Astrocyte (in vitro differentiated cells and primary cell): ENCODE measurements around the gene SIK3. TPM values are rescaled to one million over a fixed set of nuclear protein-coding genes. Genes with fewer than 3 reads are reported as not detected.

Experiments used
- DNase-seq: peaks from one replicate; pipeline ENCODE4 v3.0.0-alpha.2; 2010; ENCODE audit warnings: low read depth
- FAIRE-seq: peaks from 2 replicates; lab custom pipeline; 2011; peaks lifted over from hg19 to GRCh38; lab: Jason Lieb, UNC
- H2AFZ ChIP-seq: 2 replicates; pipeline ENCODE4 v1.6.0; 2012; ENCODE audit warnings: low read depth, low read length, inconsistent platforms
- H3K27ac ChIP-seq: 2 replicates; pipeline ENCODE4 v1.5.1; 2011; ENCODE audit warnings: low read depth, low read length, inconsistent platforms
- H3K27me3 ChIP-seq: 2 replicates; pipeline ENCODE4 v1.6.0; 2011; ENCODE audit warnings: low read length, inconsistent platforms; ENCODE audit not compliant: insufficient read depth
- H3K36me3 ChIP-seq: 2 replicates; pipeline ENCODE4 v1.5.1; 2011; ENCODE audit warnings: low read length, inconsistent platforms; ENCODE audit not compliant: insufficient read depth
- H3K4me1 ChIP-seq: 2 replicates; pipeline ENCODE4 v1.5.1; 2011; ENCODE audit warnings: low read length, inconsistent platforms; ENCODE audit not compliant: insufficient read depth
- H3K4me2 ChIP-seq: 2 replicates; pipeline ENCODE4 v1.6.0; 2012; ENCODE audit warnings: low read length, inconsistent platforms
- H3K4me3 ChIP-seq: 2 replicates; pipeline ENCODE4 v1.5.1; 2011; ENCODE audit warnings: low read depth, mild to moderate bottlenecking, low read length, inconsistent platforms; ENCODE audit not compliant: insufficient read depth
- H3K79me2 ChIP-seq: 2 replicates; pipeline ENCODE4 v1.6.0; 2012; ENCODE audit warnings: mild to moderate bottlenecking, low read length, inconsistent platforms; ENCODE audit not compliant: insufficient read depth
- H3K9ac ChIP-seq: 2 replicates; pipeline ENCODE4 v1.6.0; 2012; ENCODE audit warnings: mild to moderate bottlenecking, low read length, inconsistent platforms
- H3K9me3 ChIP-seq: 2 replicates; pipeline ENCODE4 v1.5.1; 2012; ENCODE audit warnings: low read depth, mild to moderate bottlenecking, low read length, inconsistent platforms; ENCODE audit not compliant: insufficient read depth
- H4K20me1 ChIP-seq: 2 replicates; pipeline ENCODE4 v1.6.0; 2012; ENCODE audit warnings: low read length, inconsistent platforms; ENCODE audit not compliant: insufficient read depth
- H3K27ac Mint-ChIP-seq: one replicate; pipeline ENCODE4 v1.8.0; 2021; ENCODE audit warnings: mild to moderate bottlenecking, mixed read lengths; ENCODE audit not compliant: unreplicated experiment
- H3K27me3 Mint-ChIP-seq: one replicate; pipeline ENCODE4 v1.8.0; 2021; ENCODE audit warnings: low read depth, mixed read lengths; ENCODE audit not compliant: unreplicated experiment
- H3K36me3 Mint-ChIP-seq: one replicate; pipeline ENCODE4 v1.8.0; 2021; ENCODE audit warnings: low read depth, mixed read lengths; ENCODE audit not compliant: unreplicated experiment
- H3K4me1 Mint-ChIP-seq: one replicate; pipeline ENCODE4 v1.8.0; 2021; ENCODE audit warnings: low read depth, mixed read lengths; ENCODE audit not compliant: unreplicated experiment
- H3K4me3 Mint-ChIP-seq: one replicate; pipeline ENCODE4 v1.8.0; 2021; ENCODE audit warnings: mild to moderate bottlenecking, moderate library complexity, mixed read lengths; ENCODE audit not compliant: unreplicated experiment
- H3K9me3 Mint-ChIP-seq: one replicate; pipeline ENCODE4 v1.8.0; 2021; ENCODE audit warnings: mild to moderate bottlenecking, mixed read lengths; ENCODE audit not compliant: unreplicated experiment
- EZH2 ChIP-seq: IDR thresholded peaks from 2 replicates; pipeline ENCODE4 v1.6.1; 2012; ENCODE audit warnings: mild to moderate bottlenecking, low read length, inconsistent platforms; ENCODE audit not compliant: insufficient read depth
- total RNA-seq: library from RNA; stranded (reverse); gene quantifications from 2 replicates; pipeline ENCODE4 v1.2.1, GENCODE V29; 2021
- TF ChIP-seq, protein P1 (sequence below): IDR thresholded peaks from 2 replicates; pipeline ENCODE4 v1.5.1; 2011; ENCODE audit warnings: low read depth, mild to moderate bottlenecking, inconsistent platforms, low read length, moderate library complexity; ENCODE audit not compliant: insufficient read depth

The SIK3 gene
- total RNA-seq, 1 donor from 2014 or later = 34.4 TPM

DNA sequence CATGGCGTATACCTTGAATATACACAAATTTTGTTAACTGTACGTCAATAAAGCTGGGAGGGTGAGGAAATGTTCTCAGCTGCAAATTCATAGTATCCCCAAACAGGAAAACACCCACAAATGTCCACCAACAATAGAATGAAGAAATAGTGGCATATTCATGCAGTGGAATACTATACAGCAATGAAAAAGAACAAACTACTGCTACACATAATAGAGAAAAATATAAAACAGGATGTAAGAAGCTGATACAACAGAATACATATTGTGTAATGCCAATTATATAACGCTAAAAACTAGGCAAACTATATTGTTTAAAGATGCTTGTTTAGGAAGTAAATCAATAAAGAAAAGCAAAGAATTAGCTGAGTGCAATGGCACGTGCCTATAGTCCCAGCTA lies 81.5 kb downstream of the SIK3 start:
- Mint-ChIP-seq H3K27me3 (no peaks in the 10 kb centered on the region), H3K36me3 (no peaks in the 10 kb centered on the region), H3K9me3 (no peaks in the 10 kb centered on the region), H3K27ac (no peak overlapping the region), H3K4me1 (peaks cover 2% of the 10 kb centered on the region), H3K4me3 (no peak overlapping the region)
- no peak overlapping the region for H3K4me3 ChIP-seq
- H3K9me3 ChIP-seq = no peaks in the 10 kb centered on the region
- H3K36me3 ChIP-seq = peaks cover 2% of the 10 kb centered on the region
- no peak overlapping the region for H3K27ac ChIP-seq
- peaks cover 25% of the 10 kb centered on the region for H4K20me1 ChIP-seq
- H3K27me3 ChIP-seq = no peaks in the 10 kb centered on the region
- no peaks in the 10 kb centered on the region for H3K4me1 ChIP-seq
- TF ChIP-seq, protein P1, sequence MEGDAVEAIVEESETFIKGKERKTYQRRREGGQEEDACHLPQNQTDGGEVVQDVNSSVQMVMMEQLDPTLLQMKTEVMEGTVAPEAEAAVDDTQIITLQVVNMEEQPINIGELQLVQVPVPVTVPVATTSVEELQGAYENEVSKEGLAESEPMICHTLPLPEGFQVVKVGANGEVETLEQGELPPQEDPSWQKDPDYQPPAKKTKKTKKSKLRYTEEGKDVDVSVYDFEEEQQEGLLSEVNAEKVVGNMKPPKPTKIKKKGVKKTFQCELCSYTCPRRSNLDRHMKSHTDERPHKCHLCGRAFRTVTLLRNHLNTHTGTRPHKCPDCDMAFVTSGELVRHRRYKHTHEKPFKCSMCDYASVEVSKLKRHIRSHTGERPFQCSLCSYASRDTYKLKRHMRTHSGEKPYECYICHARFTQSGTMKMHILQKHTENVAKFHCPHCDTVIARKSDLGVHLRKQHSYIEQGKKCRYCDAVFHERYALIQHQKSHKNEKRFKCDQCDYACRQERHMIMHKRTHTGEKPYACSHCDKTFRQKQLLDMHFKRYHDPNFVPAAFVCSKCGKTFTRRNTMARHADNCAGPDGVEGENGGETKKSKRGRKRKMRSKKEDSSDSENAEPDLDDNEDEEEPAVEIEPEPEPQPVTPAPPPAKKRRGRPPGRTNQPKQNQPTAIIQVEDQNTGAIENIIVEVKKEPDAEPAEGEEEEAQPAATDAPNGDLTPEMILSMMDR = no peak
- TF ChIP-seq EZH2 = no peak
- FAIRE-seq = no peak
- no peak overlapping the region for H3K9ac ChIP-seq
- no peak for DNase-seq
- no peak overlapping the region for H3K4me2 ChIP-seq
- H2AFZ ChIP-seq = no peak overlapping the region
- H3K79me2 ChIP-seq = peaks cover 25% of the 10 kb centered on the region

DNA sequence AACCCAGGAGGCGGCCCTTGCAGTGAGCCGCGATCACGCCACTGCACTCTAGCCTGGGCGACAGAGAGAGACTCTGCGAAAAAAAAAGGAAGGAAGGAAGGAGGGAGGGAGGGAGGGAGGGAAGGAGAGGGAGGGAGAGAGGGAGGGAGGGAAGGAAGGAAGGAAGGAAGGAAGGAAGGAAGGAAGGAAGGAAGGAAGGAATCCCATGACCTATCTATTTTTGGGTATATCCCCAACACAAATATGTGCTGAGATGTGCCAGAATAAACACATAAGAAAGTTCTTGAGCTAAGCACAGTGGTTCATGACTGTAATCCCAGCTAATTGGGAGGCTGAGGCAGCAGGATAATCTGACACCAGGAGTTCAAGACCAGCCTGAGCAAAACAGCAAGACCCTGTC lies 82.0 kb downstream of the SIK3 start:
- Mint-ChIP-seq H3K27me3 (no peaks in the 10 kb centered on the region), H3K4me1 (peaks cover 2% of the 10 kb centered on the region), H3K9me3 (no peaks in the 10 kb centered on the region), H3K4me3 (no peak overlapping the region), H3K27ac (no peak overlapping the region), H3K36me3 (no peaks in the 10 kb centered on the region)
- Histone ChIP-seq H3K4me1 (peaks cover 3% of the 10 kb centered on the region), H3K27ac (no peak overlapping the region), H4K20me1 (peaks cover 24% of the 10 kb centered on the region), H3K4me3 (no peak overlapping the region), H3K27me3 (no peaks in the 10 kb centered on the region), H3K9ac (no peak overlapping the region), H3K4me2 (no peak overlapping the region), H3K79me2 (peaks cover 25% of the 10 kb centered on the region), H3K9me3 (no peaks in the 10 kb centered on the region), H2AFZ (no peak overlapping the region), H3K36me3 (peaks cover 2% of the 10 kb centered on the region)
- DNase-seq (no peak), FAIRE-seq (no peak)
- TF ChIP-seq, protein P1 = no peak
- TF ChIP-seq EZH2 = no peak

DNA sequence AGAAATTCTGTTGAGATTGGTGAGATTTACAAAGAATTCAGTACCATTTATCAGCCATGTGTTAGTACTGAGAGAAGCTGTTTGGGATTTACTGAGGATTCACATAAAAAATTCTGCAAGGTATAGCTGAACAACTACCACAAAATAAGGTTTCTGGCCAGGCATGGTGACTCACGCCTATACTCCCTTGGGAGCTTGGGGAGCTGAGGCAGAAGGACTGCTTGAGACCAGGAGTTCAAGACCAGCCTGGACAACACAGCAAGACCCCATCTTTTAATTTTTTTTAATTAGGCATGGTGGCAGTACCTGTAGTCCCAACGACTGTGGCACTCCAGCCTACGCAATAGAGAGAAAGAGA lies 86.7 kb downstream of the SIK3 start:
- FAIRE-seq (no peak), DNase-seq (no peak)
- Mint-ChIP-seq H3K27me3 (no peaks in the 10 kb centered on the region), H3K4me3 (no peak overlapping the region), H3K9me3 (no peaks in the 10 kb centered on the region), H3K36me3 (no peaks in the 10 kb centered on the region), H3K27ac (peak overlapping the region; percentile 8), H3K4me1 (peaks cover 10% of the 10 kb centered on the region)
- peak overlapping the region; percentile 43 for H3K4me2 ChIP-seq
- H2AFZ ChIP-seq = no peak overlapping the region
- peaks cover 12% of the 10 kb centered on the region for H3K4me1 ChIP-seq
- H3K4me3 ChIP-seq = no peak overlapping the region
- H3K9me3 ChIP-seq = no peaks in the 10 kb centered on the region
- peaks cover 2% of the 10 kb centered on the region for H3K36me3 ChIP-seq
- H3K27ac ChIP-seq = peak overlapping the region; percentile 65
- H3K9ac ChIP-seq = peak overlapping the region; percentile 23
- peaks cover 14% of the 10 kb centered on the region for H3K79me2 ChIP-seq
- H3K27me3 ChIP-seq = no peaks in the 10 kb centered on the region
- H4K20me1 ChIP-seq = peaks cover 11% of the 10 kb centered on the region
- TF ChIP-seq EZH2 = no peak
- TF ChIP-seq, protein P1 = no peak
